Liver (tissue), 9 donors: ENCODE data around the gene SNRPD2. TPM values are rescaled to one million over a fixed set of nuclear protein-coding genes. Genes with fewer than 3 reads are reported as not detected.

Experiments
- DNase-seq: peaks from one replicate; pipeline ENCODE4 v3.0.0-alpha.2; 2017; ENCODE audit warnings: low spot score
- H3K27ac ChIP-seq, 2 donors: one replicate each; pipeline ENCODE4 v1.7.0; 2013; ENCODE audit warnings: inconsistent platforms in 2 of 2, low read length in 2 of 2, control low read depth in 1 of 2, low read depth in 1 of 2, mild to moderate bottlenecking in 1 of 2
- H3K27me3 ChIP-seq, 4 donors: one replicate each; pipeline versions ENCODE4 v1.6.1 to v1.7.0; 2013; ENCODE audit warnings: low read length in 3 of 4, inconsistent platforms in 1 of 4, mild to moderate bottlenecking in 1 of 4, moderate library complexity in 1 of 4; ENCODE audit not compliant: control insufficient read depth in 4 of 4, insufficient read depth in 4 of 4
- H3K36me3 ChIP-seq, 4 donors: one replicate each; pipeline versions ENCODE4 v1.6.1 to v1.7.0; 2013; ENCODE audit warnings: low read length in 3 of 4, mild to moderate bottlenecking in 3 of 4, low read depth in 1 of 4, moderate library complexity in 1 of 4; ENCODE audit not compliant: control insufficient read depth in 4 of 4, insufficient read depth in 3 of 4
- H3K4me1 ChIP-seq, 4 donors: one replicate each; pipeline versions ENCODE4 v1.6.1 to v1.7.0; 2013; ENCODE audit warnings: low read length in 3 of 4, mild to moderate bottlenecking in 3 of 4, moderate library complexity in 1 of 4; ENCODE audit not compliant: control insufficient read depth in 4 of 4, insufficient read depth in 4 of 4
- H3K4me3 ChIP-seq, 3 donors: one replicate each; pipeline versions ENCODE4 v1.6.1 to v1.7.0; 2013; ENCODE audit warnings: low read length in 3 of 3, control low read depth in 1 of 3, low read depth in 1 of 3, mild to moderate bottlenecking in 1 of 3
- H3K9ac ChIP-seq, 2 donors: one replicate each; pipeline ENCODE4 v1.7.0; 2013; ENCODE audit warnings: low read length in 2 of 2, mild to moderate bottlenecking in 2 of 2, moderate library complexity in 2 of 2, control low read depth in 1 of 2, low read depth in 1 of 2
- H3K9me3 ChIP-seq, 4 donors: one replicate each; pipeline versions ENCODE4 v1.6.1 to v1.7.0; 2013; ENCODE audit warnings: low read length in 3 of 4; ENCODE audit not compliant: control insufficient read depth in 4 of 4
- EGR1 ChIP-seq, 2 donors: IDR thresholded peaks; 2 replicates each; pipeline ENCODE4 v1.6.1; 2016 to 2018; ENCODE audit warnings: antibody characterized with exemption in 2 of 2, low read depth in 2 of 2
- FOXA1 ChIP-seq: IDR thresholded peaks from 2 replicates; pipeline ENCODE4 v1.6.1; 2016; ENCODE audit warnings: antibody characterized with exemption
- FOXA2 ChIP-seq: IDR thresholded peaks from 2 replicates; pipeline ENCODE4 v1.6.1; 2016; ENCODE audit warnings: antibody characterized with exemption
- GABPA ChIP-seq, 2 donors: IDR thresholded peaks in 1 of 2; conservative IDR thresholded peaks in 1 of 2; 2 replicates each; pipeline ENCODE4 v1.6.1; 2016; ENCODE audit warnings: antibody characterized with exemption in 2 of 2, mild to moderate bottlenecking in 1 of 2, moderate library complexity in 1 of 2
- HNF4A ChIP-seq, 2 donors: conservative IDR thresholded peaks; 2 replicates each; pipeline ENCODE4 v1.6.1; 2016; ENCODE audit warnings: antibody characterized with exemption in 2 of 2, mild to moderate bottlenecking in 2 of 2
- HNF4G ChIP-seq: IDR thresholded peaks from 2 replicates; pipeline ENCODE4 v1.6.1; 2016; ENCODE audit warnings: antibody characterized with exemption
- JUND ChIP-seq, 2 donors: IDR thresholded peaks; 2 replicates each; pipeline ENCODE4 v1.6.1; 2016; ENCODE audit warnings: antibody characterized with exemption in 2 of 2
- NR2F2 ChIP-seq: IDR thresholded peaks from 2 replicates; pipeline ENCODE4 v1.6.1; 2016; ENCODE audit warnings: antibody characterized with exemption
- RAD21 ChIP-seq, 2 donors: IDR thresholded peaks; 2 replicates each; pipeline ENCODE4 v1.6.1; 2016; ENCODE audit warnings: antibody characterized with exemption in 2 of 2, mild to moderate bottlenecking in 2 of 2
- RXRA ChIP-seq, 2 donors: IDR thresholded peaks; 2 replicates each; pipeline ENCODE4 v1.6.1; 2017 to 2018; ENCODE audit warnings: antibody characterized with exemption in 2 of 2, mild to moderate bottlenecking in 1 of 2
- SP1 ChIP-seq: IDR thresholded peaks from 2 replicates; pipeline ENCODE4 v1.6.1; 2018; ENCODE audit warnings: antibody characterized with exemption, mild to moderate bottlenecking
- TAF1 ChIP-seq: conservative IDR thresholded peaks from 2 replicates; pipeline ENCODE4 v1.6.1; 2016; ENCODE audit warnings: antibody characterized with exemption, mild to moderate bottlenecking
- YY1 ChIP-seq: IDR thresholded peaks from 2 replicates; pipeline ENCODE4 v1.6.1; 2016; ENCODE audit warnings: antibody characterized with exemption, mild to moderate bottlenecking
- WGBS: extraction: QIAGEN DNeasy Blood & Tissue Kit; methylation state at CpG from one replicate; pipeline ENCODE4 v1.1.7; 2013; 5-methylcytosine and 5-hydroxymethylcytosine counted together
- polyA plus RNA-seq, 2 donors: library from polyadenylated mRNA; stranded (reverse) in 1 of 2; unstranded in 1 of 2; fragments of 200-250 nt in 1 of 2; fragments of >200 nt in 1 of 2; fragmentation: Nextera tagmentation in 1 of 2; extraction: Ambion mirVana in 1 of 2; gene quantifications; one replicate each; pipeline versions ENCODE4 v1.2.1 to v1.2.3, GENCODE V29; 2013 to 2015
- total RNA-seq, 2 donors: library from RNA; depleted of rRNA; stranded (reverse); fragments of >200 nt; gene quantifications; one replicate each; pipeline ENCODE4 v1.2.3, GENCODE V29; 2014
- TF ChIP-seq, protein P1 (sequence below): IDR thresholded peaks from 2 replicates; pipeline ENCODE4 v1.6.1; 2016; ENCODE audit warnings: antibody characterized with exemption
- TF ChIP-seq, protein P2 (sequence below): IDR thresholded peaks from 2 replicates; pipeline ENCODE4 v1.6.1; 2016; ENCODE audit warnings: antibody characterized with exemption
- TF ChIP-seq, protein P3 (sequence below): fragments of 150-350 bp; IDR thresholded peaks from 2 replicates; pipeline ENCODE4 v1.5.1; 2017; ENCODE audit warnings: improper control_type of control experiment, low read depth, low read length; ENCODE audit not compliant: missing input control
- TF ChIP-seq, protein P4 (sequence below): IDR thresholded peaks from 2 replicates; pipeline ENCODE4 v1.6.1; 2016; ENCODE audit warnings: antibody characterized with exemption, mild to moderate bottlenecking
- donor health status: healthy.
- donor health status: healthy.
- donor health status: healthy.
- donor health status: healthy.
- donor health status: healthy.

The SNRPD2 gene
- total and polyA plus RNA-seq, 4 donors: 38.6 to 175 (median 90.5) TPM

DNA sequence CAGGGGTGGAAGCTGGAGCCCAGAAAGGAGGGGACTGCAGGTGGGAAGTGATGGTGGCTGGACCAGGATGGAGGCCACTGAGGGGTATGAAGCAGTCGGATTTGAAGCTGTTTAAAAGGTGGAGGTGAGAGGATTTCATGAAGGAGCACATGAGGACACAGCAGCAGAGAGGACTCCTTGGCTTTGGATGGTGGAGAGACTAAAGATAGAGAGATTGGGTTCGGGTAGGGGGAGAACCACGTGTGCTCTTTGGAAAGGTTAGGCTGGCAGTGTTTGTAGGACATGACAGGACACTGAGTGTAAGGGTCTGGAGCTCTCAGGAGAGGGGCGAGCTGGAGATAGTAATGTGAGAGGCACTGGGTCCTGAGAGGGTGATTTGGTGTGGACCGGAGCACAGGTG, 8.8 kb downstream of the SNRPD2 start:
- no peak for DNase-seq
- Histone ChIP-seq H3K4me1 (peaks cover 0 to 14% (median 6%) of the 10 kb centered on the region in 4 donors), H3K4me3 (no peak overlapping the region), H3K27me3 (peaks cover 0 to 2% (median 0%) of the 10 kb centered on the region in 4 donors), H3K9ac (no peak overlapping the region), H3K36me3 (peaks cover 0 to 29% (median 16%) of the 10 kb centered on the region in 4 donors), H3K9me3 (no peaks in the 10 kb centered on the region), H3K27ac (no peak overlapping the region)
- TF ChIP-seq EGR1 (IDR thresholded peaks at IDR 0.05; ENCODE audit: low read depth in 2 of 2) (no peak), RAD21 (IDR thresholded peaks at IDR 0.05) (no peak), FOXA2 (no peak), YY1 (no peak), FOXA1 (no peak), SP1 (no peak), TAF1 (no peak), RXRA (IDR thresholded peaks at IDR 0.05) (no peak), HNF4A (conservative IDR thresholded peaks at IDR 0.05) (no peak), HNF4G (no peak), NR2F2 (no peak), GABPA (IDR thresholded peaks at IDR 0.05 in 1 of 2, conservative IDR thresholded peaks at IDR 0.05 in 1 of 2) (no peak)
- TF ChIP-seq, protein P1, sequence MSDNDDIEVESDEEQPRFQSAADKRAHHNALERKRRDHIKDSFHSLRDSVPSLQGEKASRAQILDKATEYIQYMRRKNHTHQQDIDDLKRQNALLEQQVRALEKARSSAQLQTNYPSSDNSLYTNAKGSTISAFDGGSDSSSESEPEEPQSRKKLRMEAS: no peak
- TF ChIP-seq, protein P2, sequence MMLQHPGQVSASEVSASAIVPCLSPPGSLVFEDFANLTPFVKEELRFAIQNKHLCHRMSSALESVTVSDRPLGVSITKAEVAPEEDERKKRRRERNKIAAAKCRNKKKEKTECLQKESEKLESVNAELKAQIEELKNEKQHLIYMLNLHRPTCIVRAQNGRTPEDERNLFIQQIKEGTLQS: no peak
- TF ChIP-seq, protein P3, sequence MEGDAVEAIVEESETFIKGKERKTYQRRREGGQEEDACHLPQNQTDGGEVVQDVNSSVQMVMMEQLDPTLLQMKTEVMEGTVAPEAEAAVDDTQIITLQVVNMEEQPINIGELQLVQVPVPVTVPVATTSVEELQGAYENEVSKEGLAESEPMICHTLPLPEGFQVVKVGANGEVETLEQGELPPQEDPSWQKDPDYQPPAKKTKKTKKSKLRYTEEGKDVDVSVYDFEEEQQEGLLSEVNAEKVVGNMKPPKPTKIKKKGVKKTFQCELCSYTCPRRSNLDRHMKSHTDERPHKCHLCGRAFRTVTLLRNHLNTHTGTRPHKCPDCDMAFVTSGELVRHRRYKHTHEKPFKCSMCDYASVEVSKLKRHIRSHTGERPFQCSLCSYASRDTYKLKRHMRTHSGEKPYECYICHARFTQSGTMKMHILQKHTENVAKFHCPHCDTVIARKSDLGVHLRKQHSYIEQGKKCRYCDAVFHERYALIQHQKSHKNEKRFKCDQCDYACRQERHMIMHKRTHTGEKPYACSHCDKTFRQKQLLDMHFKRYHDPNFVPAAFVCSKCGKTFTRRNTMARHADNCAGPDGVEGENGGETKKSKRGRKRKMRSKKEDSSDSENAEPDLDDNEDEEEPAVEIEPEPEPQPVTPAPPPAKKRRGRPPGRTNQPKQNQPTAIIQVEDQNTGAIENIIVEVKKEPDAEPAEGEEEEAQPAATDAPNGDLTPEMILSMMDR: no peak
- TF ChIP-seq, protein P4, sequence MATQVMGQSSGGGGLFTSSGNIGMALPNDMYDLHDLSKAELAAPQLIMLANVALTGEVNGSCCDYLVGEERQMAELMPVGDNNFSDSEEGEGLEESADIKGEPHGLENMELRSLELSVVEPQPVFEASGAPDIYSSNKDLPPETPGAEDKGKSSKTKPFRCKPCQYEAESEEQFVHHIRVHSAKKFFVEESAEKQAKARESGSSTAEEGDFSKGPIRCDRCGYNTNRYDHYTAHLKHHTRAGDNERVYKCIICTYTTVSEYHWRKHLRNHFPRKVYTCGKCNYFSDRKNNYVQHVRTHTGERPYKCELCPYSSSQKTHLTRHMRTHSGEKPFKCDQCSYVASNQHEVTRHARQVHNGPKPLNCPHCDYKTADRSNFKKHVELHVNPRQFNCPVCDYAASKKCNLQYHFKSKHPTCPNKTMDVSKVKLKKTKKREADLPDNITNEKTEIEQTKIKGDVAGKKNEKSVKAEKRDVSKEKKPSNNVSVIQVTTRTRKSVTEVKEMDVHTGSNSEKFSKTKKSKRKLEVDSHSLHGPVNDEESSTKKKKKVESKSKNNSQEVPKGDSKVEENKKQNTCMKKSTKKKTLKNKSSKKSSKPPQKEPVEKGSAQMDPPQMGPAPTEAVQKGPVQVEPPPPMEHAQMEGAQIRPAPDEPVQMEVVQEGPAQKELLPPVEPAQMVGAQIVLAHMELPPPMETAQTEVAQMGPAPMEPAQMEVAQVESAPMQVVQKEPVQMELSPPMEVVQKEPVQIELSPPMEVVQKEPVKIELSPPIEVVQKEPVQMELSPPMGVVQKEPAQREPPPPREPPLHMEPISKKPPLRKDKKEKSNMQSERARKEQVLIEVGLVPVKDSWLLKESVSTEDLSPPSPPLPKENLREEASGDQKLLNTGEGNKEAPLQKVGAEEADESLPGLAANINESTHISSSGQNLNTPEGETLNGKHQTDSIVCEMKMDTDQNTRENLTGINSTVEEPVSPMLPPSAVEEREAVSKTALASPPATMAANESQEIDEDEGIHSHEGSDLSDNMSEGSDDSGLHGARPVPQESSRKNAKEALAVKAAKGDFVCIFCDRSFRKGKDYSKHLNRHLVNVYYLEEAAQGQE: no peak
- WGBS: 86% methylated on average over 5 of the region's 5 CpGs

DNA sequence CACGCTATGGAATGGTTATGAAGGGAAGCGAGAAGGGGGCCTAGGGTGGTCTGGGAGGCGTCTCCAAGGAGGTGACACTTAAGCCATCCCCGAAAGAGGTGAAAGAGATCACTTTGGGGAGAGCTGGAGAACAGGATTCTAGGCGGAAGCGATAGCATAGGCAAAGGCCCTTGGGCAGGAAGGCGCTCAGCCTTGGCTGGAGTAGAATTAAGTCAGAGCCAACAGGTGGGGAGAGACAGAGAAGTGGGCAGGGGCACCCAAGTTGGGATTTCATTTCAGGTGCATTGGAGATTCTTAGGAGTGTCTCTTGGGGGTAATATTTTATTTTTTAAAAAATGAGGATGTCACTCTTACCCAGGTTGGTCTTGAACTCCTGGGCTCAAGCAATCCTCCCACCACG, 9.6 kb downstream of the SNRPD2 start:
- WGBS: 82% methylated on average over 8 of the region's 8 CpGs
- no peak overlapping the region for H3K27ac ChIP-seq
- peaks cover 3 to 19% (median 11%) of the 10 kb centered on the region in 4 donors for H3K4me1 ChIP-seq
- peaks cover 0 to 5% (median 4%) of the 10 kb centered on the region in 4 donors for H3K27me3 ChIP-seq
- DNase-seq: no peak
- no peak overlapping the region for H3K4me3 ChIP-seq
- TF ChIP-seq FOXA2: no peak
- TF ChIP-seq, protein P3: no peak
- no peak for TF ChIP-seq HNF4A (conservative IDR thresholded peaks at IDR 0.05)
- no peak for TF ChIP-seq TAF1
- no peak for TF ChIP-seq RXRA (IDR thresholded peaks at IDR 0.05)
- no peak for TF ChIP-seq NR2F2
- no peak for TF ChIP-seq EGR1 (IDR thresholded peaks at IDR 0.05; ENCODE audit: low read depth in 2 of 2)
- TF ChIP-seq FOXA1: no peak
- TF ChIP-seq JUND (IDR thresholded peaks at IDR 0.05): no peak
- no peak overlapping the region for H3K9ac ChIP-seq
- peaks cover 0 to 22% (median 11%) of the 10 kb centered on the region in 4 donors for H3K36me3 ChIP-seq
- H3K9me3 ChIP-seq: no peaks in the 10 kb centered on the region
